Measurements from ENCODE around the gene RNF141.

Gene RNF141

DNA sequence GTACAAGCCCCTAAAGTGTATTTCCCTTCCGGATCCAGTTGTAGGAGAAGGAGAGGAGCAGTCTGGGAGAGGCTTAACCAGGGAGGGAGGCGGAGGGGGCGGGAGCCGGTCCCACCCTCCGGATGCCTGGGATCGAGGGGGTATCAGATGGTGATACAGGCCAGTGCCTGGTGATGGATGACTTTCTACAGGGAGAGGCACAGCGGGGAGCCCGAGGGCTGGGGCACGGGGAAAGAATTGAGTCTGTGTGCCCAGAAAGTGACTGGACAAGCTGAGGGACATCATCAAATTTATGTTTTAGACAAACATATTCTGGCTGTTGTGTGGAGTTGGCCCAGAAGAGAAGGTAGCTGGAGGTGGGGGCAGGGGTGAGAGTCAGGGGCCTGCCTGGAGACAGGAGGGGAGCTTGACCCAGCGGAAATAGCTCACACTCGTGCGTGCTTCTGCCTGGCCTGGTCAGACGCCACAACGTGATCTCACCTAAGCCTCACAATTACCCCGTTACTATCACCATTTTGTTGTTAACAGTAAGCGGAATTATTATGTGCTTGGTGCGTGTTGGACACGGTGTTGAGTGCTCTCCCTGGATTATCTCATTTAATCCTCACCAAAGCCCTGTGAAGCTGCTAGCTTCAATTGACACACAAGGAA lies 43.5 kb downstream of the RNF141 start:
- no peak for DNase-seq

DNA sequence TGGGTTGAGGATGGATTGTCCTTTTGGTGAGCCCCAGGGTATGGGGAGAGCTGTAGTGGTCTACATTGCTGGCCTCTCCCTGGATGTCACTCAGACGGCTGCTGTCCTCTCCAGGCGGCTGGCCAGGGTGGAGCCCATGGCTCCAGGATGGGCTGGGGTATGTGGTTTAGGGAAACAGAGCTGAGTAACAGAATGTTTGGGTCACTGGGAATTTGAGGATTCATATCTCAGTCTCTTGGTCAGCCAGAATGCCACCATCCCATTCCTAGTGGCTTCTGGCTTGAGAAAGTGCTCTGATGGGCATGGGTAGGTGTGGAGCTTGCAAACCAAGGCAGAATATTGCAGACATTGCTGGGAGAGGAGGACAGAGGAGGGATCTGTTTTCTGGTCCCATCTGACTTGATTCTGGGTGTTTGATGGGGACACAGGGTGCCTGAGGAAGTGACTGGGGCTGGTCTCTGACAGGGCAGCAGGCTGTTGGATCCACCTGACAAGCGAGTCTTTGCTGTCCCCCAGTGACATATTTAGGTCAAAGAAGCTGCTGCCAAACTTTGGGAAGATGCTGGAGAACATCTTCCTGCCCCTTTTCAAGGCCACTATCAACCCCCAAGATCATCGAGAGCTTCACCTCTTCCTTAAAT lies 44.6 kb downstream of the RNF141 start:
- no peak for DNase-seq

DNA sequence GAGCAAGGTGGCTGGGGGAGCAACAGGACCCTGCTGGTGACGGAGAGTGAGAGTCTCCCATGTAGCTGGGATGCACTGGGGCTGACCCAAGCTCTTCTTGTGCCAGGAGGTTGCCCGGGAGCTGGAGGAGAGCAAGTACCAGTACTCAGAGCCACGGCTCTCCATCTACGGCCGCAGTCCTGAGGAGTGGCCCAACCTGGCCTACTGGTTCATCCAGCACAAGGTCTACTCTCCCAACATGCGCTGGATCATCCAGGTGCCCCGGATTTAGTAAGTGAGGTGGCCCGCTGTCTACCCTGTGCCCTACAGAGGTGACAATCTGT lies 45.6 kb downstream of the RNF141 start:
- DNase-seq: no peak

DNA sequence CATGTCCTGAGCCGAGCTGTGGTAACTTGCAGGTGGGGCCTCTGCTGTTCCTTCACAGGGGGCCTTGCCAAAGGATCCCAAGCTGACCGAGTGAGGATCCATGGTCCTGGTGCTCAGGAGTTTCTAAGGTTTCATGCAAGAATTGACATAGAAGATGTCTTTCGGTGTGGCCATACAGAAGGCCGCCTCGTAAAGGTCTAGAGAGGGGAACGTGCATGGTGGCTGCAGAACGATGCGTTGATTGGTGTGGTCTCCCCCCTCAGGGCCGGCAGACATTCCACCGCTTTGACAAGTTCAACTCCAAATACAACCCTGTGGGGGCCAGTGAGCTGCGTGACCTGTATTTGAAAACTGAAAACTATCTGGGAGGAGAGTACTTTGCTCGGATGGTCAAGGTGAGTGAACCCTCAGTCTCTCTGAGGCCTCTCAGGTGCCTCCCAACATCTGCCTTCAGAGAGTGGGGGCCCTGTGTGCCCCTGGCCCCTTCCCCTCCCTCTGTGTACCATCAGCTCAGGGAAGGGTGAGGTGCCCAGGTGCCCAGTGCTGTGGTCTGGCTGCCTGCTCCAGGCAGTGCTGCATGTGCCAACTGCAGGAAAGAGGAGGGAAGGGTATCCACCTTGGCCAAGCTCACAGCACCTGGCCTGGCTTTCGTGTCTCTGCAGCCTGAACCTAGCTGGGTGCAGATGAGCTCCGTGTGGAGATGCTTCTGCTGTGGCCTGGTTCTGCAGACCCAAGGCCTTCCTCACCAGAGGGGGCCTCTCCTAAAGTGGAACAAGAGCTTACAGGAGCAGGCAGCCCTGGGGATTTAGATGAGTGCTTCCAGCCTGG lies 46.1 kb downstream of the RNF141 start:
- no peak for DNase-seq

DNA sequence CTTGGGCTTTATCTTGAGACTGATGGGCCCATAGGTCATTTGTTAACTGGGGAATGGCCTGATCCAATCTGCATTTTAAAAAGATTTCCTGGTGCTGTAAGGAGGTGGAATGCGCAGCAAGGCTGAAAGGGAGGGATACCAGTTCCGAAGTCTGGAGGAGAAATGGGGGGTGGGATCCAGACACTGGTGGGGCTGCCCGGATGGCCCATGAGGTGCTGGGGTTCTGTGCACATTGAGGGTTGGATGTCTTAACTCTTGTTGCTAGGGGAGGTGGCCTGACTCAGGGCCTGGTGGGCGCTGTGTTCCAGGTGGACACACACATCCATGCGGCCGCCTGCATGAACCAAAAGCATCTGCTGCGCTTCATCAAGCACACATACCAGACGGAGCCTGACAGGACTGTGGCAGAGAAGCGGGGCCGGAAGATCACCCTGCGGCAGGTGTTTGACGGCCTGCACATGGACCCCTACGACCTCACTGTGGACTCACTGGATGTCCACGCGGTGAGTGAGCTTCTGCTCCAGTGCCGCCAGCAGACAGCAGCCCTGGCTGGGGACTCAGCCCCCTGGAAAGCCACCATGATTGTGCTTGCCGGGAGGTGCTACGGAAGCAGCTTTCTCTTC lies 47.8 kb downstream of the RNF141 start:
- DNase-seq: no peak

DNA sequence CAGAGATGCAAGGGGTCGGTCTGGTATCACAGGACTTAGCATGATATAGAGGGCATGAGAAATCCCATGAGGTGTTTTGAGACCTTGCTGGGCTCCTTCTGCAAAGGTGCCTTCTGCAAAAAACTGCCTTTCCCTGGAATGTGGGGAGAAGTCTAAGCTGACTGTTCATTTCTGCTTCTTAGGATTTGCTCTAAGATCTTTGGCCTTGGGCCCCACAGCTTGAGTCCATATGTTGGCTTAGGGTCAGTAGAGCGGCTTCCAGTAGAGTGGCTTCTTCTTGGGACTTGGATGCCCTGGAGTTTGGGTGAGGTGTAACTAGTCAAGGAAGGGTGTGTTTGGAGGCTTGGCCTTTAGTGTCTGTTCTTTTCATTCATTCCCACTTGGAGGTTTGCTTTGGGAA lies 48.9 kb downstream of the RNF141 start:
- no peak for DNase-seq

DNA sequence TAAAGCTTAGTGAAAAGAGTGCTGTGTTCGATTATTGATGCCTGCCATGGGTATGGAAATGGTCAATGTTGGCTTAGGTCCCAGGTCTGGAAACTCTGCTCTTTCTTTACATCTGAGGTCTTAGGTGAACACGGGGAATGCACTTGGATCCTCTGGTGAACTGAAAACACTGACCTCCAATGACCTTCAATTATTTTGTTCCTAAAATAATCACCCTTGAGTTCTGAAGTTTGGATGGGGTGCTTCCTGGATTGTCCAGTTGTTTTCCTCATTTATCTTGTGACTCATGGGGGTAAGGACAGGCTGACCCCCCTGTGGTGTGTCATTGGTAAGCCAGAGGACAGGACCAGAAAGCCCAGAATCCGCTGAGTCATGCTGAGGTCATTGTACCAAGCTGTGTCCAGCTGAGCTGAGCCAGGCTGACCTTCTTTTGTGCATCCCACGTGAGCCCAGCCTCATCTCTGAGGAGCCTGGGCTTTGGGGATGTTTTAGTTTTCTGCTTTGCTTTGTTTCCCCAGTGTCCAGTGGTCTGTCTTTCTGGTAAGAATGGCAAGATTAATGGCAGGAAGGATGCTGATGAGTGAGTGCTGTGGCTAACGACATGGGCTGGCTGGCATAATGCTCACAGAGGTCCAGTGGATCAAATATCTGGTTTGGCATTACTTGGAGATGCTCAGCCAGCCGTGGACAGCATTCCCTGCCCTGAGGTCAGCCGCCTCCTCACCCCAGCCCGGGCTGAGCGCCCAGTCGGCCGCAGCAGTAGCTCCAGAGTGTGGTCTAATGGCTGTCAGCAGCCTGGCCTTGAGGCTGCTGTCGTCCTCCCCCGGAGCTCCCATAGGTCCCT lies 50.4 kb downstream of the RNF141 start:
- DNase-seq: peak; percentile 84

DNA sequence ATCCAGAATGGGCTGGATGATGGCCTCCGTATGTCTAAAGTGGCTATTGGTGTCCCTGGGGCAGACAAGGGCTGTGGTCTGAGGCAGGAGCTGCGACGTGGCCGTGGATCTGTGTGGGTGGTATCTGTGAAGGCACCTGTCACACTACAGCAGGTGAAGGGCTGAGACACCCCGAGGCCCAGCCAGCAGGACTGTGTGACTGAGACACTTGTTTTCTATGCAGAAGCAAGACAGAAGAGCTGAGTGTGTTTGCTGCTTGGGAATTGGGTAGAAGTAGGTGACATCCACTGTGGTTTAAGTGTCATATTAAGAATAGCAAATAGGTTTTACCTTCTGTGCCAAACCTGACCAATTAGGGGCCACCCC lies 51.0 kb downstream of the RNF141 start:
- no peak for DNase-seq

DNA sequence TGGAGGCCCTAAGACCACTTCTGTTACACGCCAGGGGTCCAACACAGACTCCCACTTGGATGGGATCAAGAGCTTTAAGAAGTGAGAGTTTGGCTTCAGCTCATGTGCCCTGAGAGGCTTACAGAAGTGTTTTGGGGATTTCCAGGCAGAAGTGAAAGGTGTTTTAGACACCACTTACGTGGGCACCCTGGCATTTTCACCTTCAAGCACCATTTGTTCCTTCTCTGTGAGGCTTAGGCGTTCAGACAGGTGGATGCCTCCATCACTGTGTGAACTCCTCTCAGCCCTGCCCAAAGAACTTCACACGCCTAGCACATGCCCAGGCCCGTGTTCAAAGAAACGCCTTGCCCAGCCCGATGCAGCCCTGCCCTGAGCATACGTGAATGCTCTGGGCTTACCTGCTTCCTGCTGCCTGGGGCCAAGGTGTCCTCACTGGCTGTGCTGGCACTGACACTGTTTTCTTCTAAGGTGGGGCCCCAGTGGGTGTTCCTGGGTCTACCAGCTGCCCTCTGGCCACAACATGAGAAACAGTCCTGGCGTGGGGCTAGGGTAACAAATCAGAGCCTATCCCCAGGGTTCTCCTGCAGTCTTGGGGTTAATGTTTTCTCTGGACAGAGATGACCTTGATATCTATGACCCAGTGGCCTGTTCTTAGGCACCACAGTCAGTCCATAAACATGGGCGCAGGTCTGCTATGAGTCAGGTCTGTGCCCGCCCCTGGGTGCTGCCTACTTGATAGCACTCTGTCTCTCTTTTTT lies 51.9 kb downstream of the RNF141 start:
- DNase-seq: no peak

DNA sequence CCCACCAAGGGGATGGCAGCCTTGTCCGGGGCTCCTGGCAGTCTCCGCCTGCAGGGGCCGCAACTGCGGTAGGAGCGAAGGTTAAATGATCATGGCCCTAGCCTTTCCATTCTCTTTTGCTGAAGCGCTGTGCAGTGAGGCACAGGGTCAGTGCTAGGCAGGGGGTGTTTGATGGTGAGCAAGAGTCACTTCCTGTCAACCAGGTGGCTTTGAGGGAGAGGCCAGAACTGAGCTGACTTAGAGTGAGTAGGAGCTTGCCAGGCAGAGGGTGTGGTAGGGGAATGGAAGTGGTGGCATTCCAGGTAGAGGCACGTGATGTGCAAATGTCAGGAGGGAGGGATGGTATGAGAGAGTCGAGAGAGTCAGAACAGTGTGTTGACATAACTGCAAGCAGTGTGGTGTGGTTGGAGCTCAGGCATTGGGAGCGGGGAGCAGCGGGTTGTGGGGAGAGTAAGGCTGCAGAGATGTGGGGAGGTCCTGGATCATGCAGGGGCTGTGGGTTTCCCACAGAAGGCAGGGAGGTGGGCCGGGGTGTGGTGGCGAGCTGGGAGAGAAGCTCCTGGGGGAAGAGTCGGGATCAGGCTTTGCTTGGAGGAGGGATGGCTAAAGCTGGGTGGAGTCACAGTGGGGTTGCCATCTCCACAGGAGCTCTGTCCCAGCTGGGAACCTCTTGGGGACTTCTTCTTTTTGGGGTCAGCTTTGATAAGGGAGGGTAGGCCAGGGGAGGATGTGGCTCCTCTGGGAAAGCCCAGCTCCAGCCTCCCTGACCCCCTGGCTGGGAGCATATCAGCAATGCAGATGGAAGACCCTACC lies 52.7 kb downstream of the RNF141 start:
- peak; percentile 6 for DNase-seq

DNA sequence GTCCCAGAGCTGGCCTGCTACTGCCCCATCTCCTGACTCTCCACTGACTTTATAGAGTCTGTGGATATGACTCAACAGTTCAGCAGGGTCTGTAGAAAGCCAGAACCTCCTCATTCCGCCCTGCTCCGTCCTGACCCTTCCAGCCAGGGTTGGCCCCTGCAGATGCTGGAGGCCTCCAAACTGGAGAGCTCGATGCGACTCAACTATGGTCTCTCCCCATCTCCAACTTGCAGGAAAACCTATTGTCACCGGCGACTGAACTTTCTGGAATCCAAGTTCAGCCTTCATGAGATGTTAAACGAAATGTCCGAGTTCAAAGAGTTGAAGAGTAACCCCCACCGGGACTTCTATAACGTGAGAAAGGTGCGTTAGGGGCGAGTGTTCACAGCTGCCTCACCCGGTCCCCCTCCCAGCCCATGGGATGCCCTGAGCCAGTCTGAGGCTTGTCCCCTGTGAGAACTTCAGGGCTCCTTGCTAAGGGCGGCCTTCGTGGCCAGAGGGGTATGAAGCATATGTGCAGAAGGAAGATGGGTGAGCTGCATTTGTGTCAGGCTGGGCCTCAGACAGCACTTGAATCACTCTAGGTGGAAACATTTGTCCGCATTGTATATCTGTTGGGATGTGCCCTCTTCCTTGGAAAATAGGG lies 53.9 kb downstream of the RNF141 start:
- DNase-seq: no peak

DNA sequence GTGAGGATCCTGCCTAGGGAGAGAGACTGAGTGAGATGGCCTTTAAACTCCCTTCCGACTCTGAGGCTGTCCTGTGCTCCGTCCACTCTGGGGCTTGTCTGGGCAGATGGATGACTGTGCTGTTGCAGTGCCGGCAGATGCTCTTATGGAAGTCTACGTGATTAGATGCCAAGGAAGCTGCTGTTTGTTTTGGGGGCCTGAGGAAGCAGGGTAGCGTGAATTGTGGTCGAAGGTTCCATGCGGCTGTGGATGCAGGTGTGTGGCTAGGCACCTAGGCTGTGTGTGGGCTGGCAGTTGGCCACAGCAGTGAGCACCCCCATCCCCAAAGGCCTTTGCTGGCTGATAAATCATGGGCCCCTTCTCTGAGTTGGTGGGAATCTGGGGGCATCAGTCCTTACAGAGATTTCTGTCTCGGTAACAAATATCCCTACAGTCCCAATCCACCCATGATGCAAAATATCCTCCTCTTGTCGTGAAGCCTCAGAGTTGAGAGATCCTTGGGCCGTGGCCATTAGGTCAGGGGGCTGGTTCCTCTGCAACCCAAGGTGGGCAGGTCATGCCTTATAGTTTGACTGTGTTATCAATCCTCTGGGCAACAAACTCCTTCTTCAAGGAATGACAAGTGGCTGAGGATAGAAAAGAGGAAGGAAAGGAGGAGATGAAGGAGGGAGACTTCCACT lies 54.7 kb downstream of the RNF141 start:
- no peak for DNase-seq

DNA sequence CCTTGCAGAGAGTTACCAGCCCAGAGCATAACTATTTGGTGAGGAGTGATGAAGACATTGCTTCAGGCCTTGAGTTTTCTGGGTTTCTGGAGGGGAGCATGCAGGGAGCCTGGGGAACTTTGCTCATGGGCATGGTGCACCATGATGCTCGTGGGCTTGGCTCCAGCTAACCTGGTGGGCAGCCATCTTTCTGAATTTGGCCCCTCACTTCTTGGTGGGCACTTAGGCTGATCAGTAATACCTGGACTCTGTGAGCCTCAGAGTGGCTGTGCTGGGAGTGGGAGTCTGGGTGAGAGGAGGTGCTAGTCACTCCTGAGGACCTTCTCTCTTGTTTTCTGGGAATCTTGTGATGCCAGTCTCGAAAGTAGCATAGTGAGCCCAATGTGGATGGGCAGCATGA lies 55.3 kb downstream of the RNF141 start:
- DNase-seq: no peak

DNA sequence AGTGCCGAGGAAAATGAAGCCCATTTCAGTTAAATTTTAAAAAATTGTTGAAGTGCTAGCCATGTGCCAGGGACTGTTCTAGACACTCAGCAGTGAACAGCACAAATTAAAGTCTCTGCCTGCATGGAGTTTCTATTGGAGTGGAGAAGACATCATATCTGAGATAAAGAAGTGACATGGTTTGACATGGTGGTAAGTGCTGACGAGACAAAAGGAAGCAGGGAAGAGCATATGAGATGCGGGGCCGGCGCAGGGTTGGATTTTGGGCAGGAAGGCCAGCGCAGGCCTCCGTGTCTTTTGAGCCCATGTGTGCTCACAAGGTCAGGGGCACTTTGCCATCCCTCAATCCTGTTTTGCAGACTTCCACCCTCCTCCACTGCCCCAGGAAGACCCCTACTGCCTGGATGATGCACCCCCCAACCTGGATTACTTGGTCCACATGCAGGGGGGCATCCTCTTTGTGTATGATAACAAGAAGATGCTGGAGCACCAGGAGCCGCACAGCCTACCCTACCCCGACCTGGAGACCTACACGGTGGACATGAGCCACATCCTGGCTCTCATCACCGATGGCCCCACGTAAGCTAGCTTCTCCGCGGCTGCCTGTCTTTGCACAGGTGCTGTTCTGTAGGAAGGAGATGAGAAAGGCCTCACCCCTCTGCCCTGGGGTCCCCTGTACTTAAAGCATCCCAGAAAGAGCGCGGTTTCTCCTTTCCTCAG lies 56.4 kb downstream of the RNF141 start:
- DNase-seq: no peak

DNA sequence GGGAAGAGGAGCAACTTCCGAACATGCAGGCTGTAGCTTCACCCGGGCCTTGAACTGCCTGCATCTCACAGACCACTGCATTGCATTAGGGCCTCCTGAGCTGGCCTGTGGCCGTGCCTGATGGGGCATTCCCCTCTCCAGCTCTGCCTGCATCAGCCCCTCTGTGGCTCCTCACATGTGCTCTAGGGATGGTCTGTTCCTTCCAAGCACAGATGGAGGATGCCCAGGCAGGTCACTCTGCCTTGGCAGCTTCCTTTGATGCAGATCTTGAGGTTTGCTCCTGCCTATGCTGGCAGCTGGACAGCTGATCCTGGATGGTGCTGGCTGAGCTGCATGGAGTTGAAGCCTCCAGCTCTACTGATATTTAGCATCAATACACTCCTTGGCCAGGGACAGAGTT lies 57.4 kb downstream of the RNF141 start:
- DNase-seq: no peak

DNA sequence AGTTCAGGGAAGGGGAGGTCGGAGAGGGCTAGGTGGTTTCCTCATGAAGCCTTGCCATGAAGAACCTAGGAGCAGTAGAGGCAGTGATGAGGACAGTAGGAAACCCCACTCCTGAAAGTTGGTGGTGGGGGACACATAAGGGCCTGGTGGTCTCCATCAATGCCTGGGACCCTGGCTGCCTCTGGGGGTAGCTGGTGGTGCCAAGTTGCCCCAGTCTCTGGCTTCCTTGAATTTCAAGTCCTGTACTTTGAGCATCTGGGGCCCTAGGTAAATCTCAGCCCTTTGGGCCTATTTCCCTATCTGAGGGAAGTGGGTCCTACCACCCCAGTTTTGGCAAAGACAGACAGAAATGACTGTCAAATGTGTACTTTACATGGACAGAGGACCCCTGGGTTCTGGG lies 57.8 kb downstream of the RNF141 start:
- no peak for DNase-seq

DNA sequence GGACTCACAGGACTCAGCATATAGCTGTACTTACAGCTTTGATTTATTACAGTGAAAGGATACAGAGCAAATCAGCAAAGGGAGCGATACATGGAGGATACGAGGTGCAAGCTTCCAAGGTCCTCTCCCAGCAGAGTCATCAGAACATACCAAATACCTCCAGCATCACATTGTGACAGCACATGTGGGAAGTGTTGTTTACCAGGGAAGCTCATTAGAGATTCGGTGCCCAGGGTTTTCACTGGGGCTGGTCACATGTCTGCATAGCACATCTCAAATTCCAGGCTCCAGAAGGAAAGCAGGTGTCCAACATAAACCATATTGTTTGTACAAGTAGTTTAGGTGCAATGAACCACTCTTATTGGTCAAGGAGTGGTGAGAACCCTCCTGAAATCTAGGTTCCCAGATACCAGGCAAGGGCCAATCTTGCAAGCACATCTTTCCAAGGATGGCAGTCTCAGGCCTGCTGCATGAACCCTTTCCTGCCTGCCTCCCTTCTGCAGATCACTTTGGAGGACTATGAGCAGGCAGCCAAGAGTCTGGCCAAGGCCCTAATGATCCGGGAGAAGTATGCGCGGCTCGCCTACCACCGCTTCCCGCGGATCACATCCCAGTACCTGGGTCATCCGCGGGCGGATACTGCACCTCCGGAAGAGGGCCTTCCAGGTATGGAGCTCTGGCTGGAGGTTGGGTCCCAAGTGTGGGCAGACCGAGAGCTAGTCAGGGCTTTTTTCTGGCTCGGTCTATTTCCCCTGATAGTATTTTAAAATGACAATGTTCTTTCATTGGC lies 59.2 kb downstream of the RNF141 start:
- DNase-seq: no peak

DNA sequence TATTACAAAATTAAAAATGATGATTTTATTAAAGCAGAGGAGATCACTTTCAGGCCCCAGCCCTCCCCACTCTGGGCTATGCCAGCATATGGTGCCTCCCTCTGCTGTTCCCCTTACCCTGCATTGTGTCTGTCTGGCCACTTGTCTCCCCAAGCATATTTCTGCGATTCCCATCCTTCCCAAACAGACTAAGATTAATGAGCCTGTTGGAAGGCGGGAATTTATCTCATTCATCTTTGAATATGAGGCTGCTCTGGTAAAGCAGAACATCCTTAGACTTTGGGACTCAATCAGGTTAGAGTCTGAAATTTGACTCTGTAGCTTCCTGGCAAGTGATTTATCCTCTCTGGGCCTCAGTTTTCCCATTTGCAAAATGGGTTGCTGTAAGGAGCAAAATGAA lies 60.2 kb downstream of the RNF141 start:
- no peak for DNase-seq

Measured in fibroblast of skin of back (primary cell).